Caco-2 (cell line): ENCODE results near the gene HOMER2. TPM values are rescaled to one million over a fixed set of nuclear protein-coding genes. Genes with fewer than 3 reads are reported as not detected.

ENCODE experiments used
- BruUV-seq: library from RNA; stranded (reverse); fragments of 400-500 nt; replicated peaks from 2 replicates; lab custom pipeline; 2021; lab: Mats Ljungman, UMichigan
- CTCF ChIA-PET: fragments of 300-600 bp; sonication (Branson Sonifier 250); formaldehyde crosslinking; loops from one replicate; lab custom pipeline; 2022; ENCODE audit warnings: antibody characterized with exemption; lab: Charles Lee
- POLR2A ChIA-PET: fragments of 300-600 bp; sonication (Branson Sonifier 250); formaldehyde crosslinking; loops from one replicate; lab custom pipeline; 2022; ENCODE audit warnings: antibody characterized with exemption; lab: Charles Lee
- DNase-seq, 2 experiments: peaks; one replicate each; pipeline versions ENCODE4 v3.0.0 to v3.0.0-alpha.2; 2020 to 2022
- H3K27me3 ChIP-seq: replicated peaks from 2 replicates; pipeline ENCODE4 v1.6.0; 2011; ENCODE audit warnings: low read length; ENCODE audit not compliant: control insufficient read depth, insufficient read depth
- H3K36me3 ChIP-seq: 2 replicates; pipeline ENCODE4 v1.5.1; 2011; ENCODE audit warnings: low read length; ENCODE audit not compliant: control insufficient read depth, insufficient read depth
- H3K4me1 ChIP-seq: fragments of 250-450 bp; sonication (Bioruptor Pico); 2 replicates; pipeline ENCODE4 v1.5.1; 2020; ENCODE audit warnings: mild to moderate bottlenecking
- H3K4me3 ChIP-seq: 2 replicates; pipeline ENCODE4 v1.5.1; 2011; ENCODE audit warnings: low read depth, mild to moderate bottlenecking, control low read depth, low read length
- H3K9me3 ChIP-seq: fragments of 250-450 bp; sonication (Bioruptor Pico); 2 replicates; pipeline ENCODE4 v1.5.1; 2020; ENCODE audit warnings: mild to moderate bottlenecking, moderate library complexity
- H3K27ac Mint-ChIP-seq: one replicate; pipeline ENCODE4 v1.8.0; 2022; ENCODE audit warnings: mixed read lengths; ENCODE audit not compliant: unreplicated experiment
- H3K27me3 Mint-ChIP-seq: one replicate; pipeline ENCODE4 v1.8.0; 2022; ENCODE audit warnings: mixed read lengths; ENCODE audit not compliant: insufficient read depth, unreplicated experiment
- H3K36me3 Mint-ChIP-seq: one replicate; pipeline ENCODE4 v1.8.0; 2022; ENCODE audit warnings: mild to moderate bottlenecking, mixed read lengths; ENCODE audit not compliant: insufficient read depth, unreplicated experiment
- H3K4me1 Mint-ChIP-seq: one replicate; pipeline ENCODE4 v1.8.0; 2022; ENCODE audit warnings: low read depth, mixed read lengths; ENCODE audit not compliant: unreplicated experiment
- H3K4me3 Mint-ChIP-seq: one replicate; pipeline ENCODE4 v1.8.0; 2022; ENCODE audit warnings: mild to moderate bottlenecking, moderate library complexity, mixed read lengths; ENCODE audit not compliant: unreplicated experiment
- H3K9me3 Mint-ChIP-seq: one replicate; pipeline ENCODE4 v1.8.0; 2022; ENCODE audit warnings: mixed read lengths; ENCODE audit not compliant: unreplicated experiment
- intact Hi-C: fragments of 100-400 bp; cut with micrococcal nuclease; formaldehyde crosslinking; loops from one replicate; pipeline ENCODE4 v1.10.0; 2022; ENCODE audit not compliant: unreplicated experiment
- total RNA-seq: library from RNA; stranded (reverse); gene quantifications from 2 replicates; pipeline ENCODE4 v1.2.3, GENCODE V29; 2022
- TF ChIP-seq, protein P1 (sequence below), 2 experiments: fragments of 200-600 bp in 1 of 2; IDR thresholded peaks; 1 replicate in 1 of 2; 2 replicates in 1 of 2; pipeline versions ENCODE4 v1.5.1 to v1.8.0; 2011 to 2022; ENCODE audit warnings: antibody characterized with exemption in 1 of 2, control low read depth in 1 of 2, inconsistent platforms in 1 of 2, low read depth in 1 of 2, low read length in 1 of 2, mild to moderate bottlenecking in 1 of 2, moderate library complexity in 1 of 2; ENCODE audit not compliant: insufficient read depth in 1 of 2, severe bottlenecking in 1 of 2, unreplicated experiment in 1 of 2

Gene HOMER2
- total RNA-seq, 1 experiment from 2014 or later, result 5.5 TPM

- no peak overlapping the region for H3K4me3 ChIP-seq
- H3K27me3 ChIP-seq, result no peaks in the 10 kb centered on the region
- no TSS peak for BruUV-seq
- no peaks in the 10 kb centered on the region for H3K9me3 ChIP-seq
- intact Hi-C loops, result no loop called here
- Mint-ChIP-seq H3K4me3 (no peak overlapping the region), H3K9me3 (no peaks in the 10 kb centered on the region), H3K27me3 (no peaks in the 10 kb centered on the region), H3K4me1 (no peaks in the 10 kb centered on the region), H3K36me3 (no peaks in the 10 kb centered on the region), H3K27ac (no peak overlapping the region)
- DNase-seq, result no peak
- no peaks in the 10 kb centered on the region for H3K4me1 ChIP-seq
- ChIA-PET POLR2A (no interaction called here), CTCF (no interaction called here)
- TF ChIP-seq, protein P1, sequence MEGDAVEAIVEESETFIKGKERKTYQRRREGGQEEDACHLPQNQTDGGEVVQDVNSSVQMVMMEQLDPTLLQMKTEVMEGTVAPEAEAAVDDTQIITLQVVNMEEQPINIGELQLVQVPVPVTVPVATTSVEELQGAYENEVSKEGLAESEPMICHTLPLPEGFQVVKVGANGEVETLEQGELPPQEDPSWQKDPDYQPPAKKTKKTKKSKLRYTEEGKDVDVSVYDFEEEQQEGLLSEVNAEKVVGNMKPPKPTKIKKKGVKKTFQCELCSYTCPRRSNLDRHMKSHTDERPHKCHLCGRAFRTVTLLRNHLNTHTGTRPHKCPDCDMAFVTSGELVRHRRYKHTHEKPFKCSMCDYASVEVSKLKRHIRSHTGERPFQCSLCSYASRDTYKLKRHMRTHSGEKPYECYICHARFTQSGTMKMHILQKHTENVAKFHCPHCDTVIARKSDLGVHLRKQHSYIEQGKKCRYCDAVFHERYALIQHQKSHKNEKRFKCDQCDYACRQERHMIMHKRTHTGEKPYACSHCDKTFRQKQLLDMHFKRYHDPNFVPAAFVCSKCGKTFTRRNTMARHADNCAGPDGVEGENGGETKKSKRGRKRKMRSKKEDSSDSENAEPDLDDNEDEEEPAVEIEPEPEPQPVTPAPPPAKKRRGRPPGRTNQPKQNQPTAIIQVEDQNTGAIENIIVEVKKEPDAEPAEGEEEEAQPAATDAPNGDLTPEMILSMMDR (IDR thresholded peaks at IDR 0.05; ENCODE audit: insufficient read depth in 1 of 2, low read depth in 1 of 2, low read length in 1 of 2, severe bottlenecking in 1 of 2, unreplicated experiment in 1 of 2), result no peak
- H3K36me3 ChIP-seq, result no peaks in the 10 kb centered on the region
Observed at GRCh38 chr15:82959423-82959822, 6.9 kb upstream of the HOMER2 start.

- Histone ChIP-seq H3K9me3 (no peaks in the 10 kb centered on the region), H3K4me1 (no peaks in the 10 kb centered on the region), H3K27me3 (no peaks in the 10 kb centered on the region), H3K4me3 (no peak overlapping the region), H3K36me3 (no peaks in the 10 kb centered on the region)
- BruUV-seq, result no TSS peak
- Mint-ChIP-seq H3K4me3 (no peak overlapping the region), H3K27me3 (no peaks in the 10 kb centered on the region), H3K36me3 (no peaks in the 10 kb centered on the region), H3K9me3 (no peaks in the 10 kb centered on the region), H3K4me1 (no peaks in the 10 kb centered on the region), H3K27ac (no peak overlapping the region)
- intact Hi-C loops, result no loop called here
- no peak for DNase-seq
- CTCF ChIA-PET, result no interaction called here
- TF ChIP-seq, protein P1 (IDR thresholded peaks at IDR 0.05; ENCODE audit: insufficient read depth in 1 of 2, low read depth in 1 of 2, low read length in 1 of 2, severe bottlenecking in 1 of 2, unreplicated experiment in 1 of 2), result no peak
- POLR2A ChIA-PET, result no interaction called here
Observed at GRCh38 chr15:82958638-82959037, 6.1 kb upstream of the HOMER2 start.

DNA sequence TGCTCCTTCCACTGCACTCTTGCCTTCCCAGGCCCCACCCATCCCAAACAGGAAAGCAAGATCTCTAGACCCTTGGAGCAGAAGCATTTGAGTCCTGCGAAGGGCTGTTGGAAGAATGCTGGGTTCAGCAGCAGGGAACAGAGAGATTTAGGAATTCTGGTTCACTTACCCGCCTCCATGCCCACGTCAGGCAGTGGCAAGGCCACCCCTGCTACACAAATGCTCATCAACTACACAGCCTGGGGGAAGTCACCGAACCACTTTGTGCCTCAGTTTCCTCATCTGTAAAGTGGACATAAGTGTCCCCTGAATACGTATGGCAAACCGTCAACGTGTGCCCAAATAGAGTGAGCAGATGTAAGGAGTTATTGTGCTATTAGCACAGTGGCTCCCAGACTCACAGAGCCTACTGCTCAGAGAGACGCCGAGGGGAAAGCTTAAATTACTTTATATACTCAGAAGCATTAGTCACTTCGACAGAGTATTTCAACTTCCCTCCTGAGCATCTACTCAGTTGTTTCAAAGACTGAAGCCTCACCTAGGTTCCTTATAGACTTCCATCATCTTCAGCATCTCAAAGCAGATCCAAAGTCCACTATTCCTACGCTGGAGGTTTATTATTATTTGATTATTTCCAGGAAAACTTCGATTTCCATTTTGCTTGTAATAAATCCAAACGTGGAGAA, 905 bp downstream of the HOMER2 start:
- TF ChIP-seq, protein P1 (IDR thresholded peaks at IDR 0.05; ENCODE audit: insufficient read depth in 1 of 2, low read depth in 1 of 2, low read length in 1 of 2, severe bottlenecking in 1 of 2, unreplicated experiment in 1 of 2), result no peak
- peak overlapping the region; percentile 38 for H3K4me3 ChIP-seq
- Mint-ChIP-seq H3K4me1 (no peaks in the 10 kb centered on the region), H3K27me3 (peaks cover 9% of the 10 kb centered on the region), H3K4me3 (peak overlapping the region; percentile 42), H3K9me3 (no peaks in the 10 kb centered on the region), H3K36me3 (no peaks in the 10 kb centered on the region), H3K27ac (no peak overlapping the region)
- intact Hi-C loops, result no loop called here
- no peaks in the 10 kb centered on the region for H3K4me1 ChIP-seq
- CTCF ChIA-PET, result no interaction called here
- POLR2A ChIA-PET, result no interaction called here
- DNase-seq, result no peak
- no TSS peak for BruUV-seq
- H3K27me3 ChIP-seq, result no peaks in the 10 kb centered on the region; the same call in 1 of the 2 replicates
- H3K36me3 ChIP-seq, result no peaks in the 10 kb centered on the region
- no peaks in the 10 kb centered on the region for H3K9me3 ChIP-seq
